Psoas muscle (tissue), 8 donors: ENCODE measurements around the gene PRKACA. TPM values are rescaled to one million over a fixed set of nuclear protein-coding genes. Genes with fewer than 3 reads are reported as not detected.
A peak's percentile ranks its signal among the peaks of the same experiment; 100 is the strongest.

Experiments
- ATAC-seq, 4 donors: fragments of 200-7000 bp; cut with Tn5 transposase; one replicate each; pipeline ENCODE4 v1.9.1; 2020; ENCODE audit warnings: moderate library complexity in 3 of 4, mild to moderate bottlenecking in 2 of 4
- DNase-seq, 2 donors: peaks; one replicate each; pipeline ENCODE4 v3.0.0-alpha.2; 2020
- H3K27ac ChIP-seq: fragments of 200-600 bp; one replicate; pipeline ENCODE4 v1.8.0; 2022
- H3K27me3 ChIP-seq, 3 donors: fragments of 200-600 bp in 1 of 3; one replicate each; pipeline versions ENCODE4 v1.6.1 to v1.8.0; 2013 to 2022; ENCODE audit warnings: low read length in 2 of 3, mild to moderate bottlenecking in 2 of 3, moderate library complexity in 1 of 3; ENCODE audit not compliant: insufficient read depth in 3 of 3
- H3K36me3 ChIP-seq, 2 donors: fragments of 200-600 bp in 1 of 2; one replicate each; pipeline versions ENCODE4 v1.6.1 to v1.8.0; 2013 to 2022; ENCODE audit warnings: low read depth in 1 of 2, mild to moderate bottlenecking in 1 of 2, moderate library complexity in 1 of 2; ENCODE audit not compliant: insufficient read depth in 1 of 2
- H3K4me1 ChIP-seq: fragments of 200-600 bp; one replicate; pipeline ENCODE4 v1.8.0; 2022
- H3K4me3 ChIP-seq: fragments of 200-600 bp; one replicate; pipeline ENCODE4 v1.8.0; 2022; ENCODE audit warnings: mild to moderate bottlenecking
- H3K9me3 ChIP-seq: fragments of 200-600 bp; one replicate; pipeline ENCODE4 v1.8.0; 2022
- WGBS, 3 donors: extraction: QIAGEN DNeasy Blood & Tissue Kit; methylation state at CpG; one replicate each; pipeline versions ENCODE4 v1.1.6 to v1.1.7; 2013; 5-methylcytosine and 5-hydroxymethylcytosine counted together
- intact Hi-C, 2 donors: fragments of 100-400 bp; cut with DNase I; formaldehyde crosslinking; loops; one replicate each; pipeline versions ENCODE4 v1.11.0 to v1.14.2; 2022
- polyA plus RNA-seq, 3 donors: library from polyadenylated mRNA; stranded (reverse); fragments of 200-250 nt; gene quantifications; one replicate each; pipeline ENCODE4 v1.2.3, GENCODE V29; 2013
- total RNA-seq, 4 donors: library from RNA; stranded (reverse); fragmentation: NEBNext Ultra II Directional in 2 of 4; extraction: Animal tissue kit (Norgen Biotek cat#: 25700) in 2 of 4; gene quantifications; one replicate each; pipeline versions ENCODE4 v1.2.1 to v1.2.4, GENCODE V29; 2021 to 2023
- TF ChIP-seq, protein P1 (sequence below): fragments of 200-600 bp; IDR thresholded peaks from one replicate; pipeline ENCODE4 v1.8.0; 2022; ENCODE audit warnings: antibody characterized with exemption
- donor health status: healthy with polysubstance abuse.
- donor health status: DM: no; HTN: no; CAD: no; lungs with moderate emphysema.
- donor health status: Bipolar disorder and iron deficiency.
- donor health status: healthy.
- donor health status: DM: yes; HTN: yes; CAD: no.
- donor health status: DM: no; HTN: no; CAD: no.
- donor health status: DM: no; HTN: no; CAD: no.
- donor health status: DM: yes; HTN: yes; CAD: no.

The PRKACA gene
- total and polyA plus RNA-seq, 7 donors, result 99.3 to 509 (median 209) TPM

DNA sequence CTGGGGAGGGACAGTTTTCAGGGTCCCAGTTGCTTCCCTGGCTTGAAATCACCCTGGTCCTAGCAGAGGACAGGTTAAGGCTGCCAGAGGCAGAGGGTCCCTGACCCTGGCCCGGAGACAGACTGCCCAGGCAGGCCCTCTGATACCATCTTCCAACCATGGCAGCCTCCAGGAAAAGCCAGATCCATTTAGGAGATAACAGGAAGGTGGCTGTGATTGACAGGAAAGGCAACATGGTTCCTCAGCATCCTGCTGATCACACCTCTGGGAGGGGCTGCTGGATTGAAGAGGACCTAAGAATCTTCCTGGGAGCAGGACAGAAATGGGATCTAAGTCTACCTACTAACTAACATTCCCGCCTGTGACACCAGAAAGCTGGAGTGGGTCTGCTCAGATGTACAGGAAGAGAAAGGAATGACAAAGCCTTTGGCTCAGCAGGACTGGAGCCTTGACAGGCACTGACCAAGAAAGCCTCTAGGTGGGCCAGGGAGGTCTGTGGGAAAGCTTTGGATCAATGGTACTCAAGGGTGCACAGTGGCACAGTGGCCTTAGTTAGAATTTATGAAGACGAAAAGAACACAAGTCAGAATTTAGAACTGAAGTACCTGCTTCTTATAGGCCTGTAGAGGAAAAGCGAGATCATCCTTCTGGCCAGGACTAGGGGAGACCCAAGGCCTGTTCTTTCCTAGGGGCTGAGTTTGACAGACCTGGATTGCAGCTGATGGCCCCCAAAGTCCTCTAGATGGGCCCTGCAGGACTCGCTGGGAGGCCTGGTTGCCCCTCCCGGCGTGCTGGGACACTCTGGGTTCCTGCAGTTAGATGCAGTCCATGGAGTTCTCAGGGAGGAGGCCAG lies 2.3 kb upstream of the PRKACA start:
- peak overlapping the region; percentile 76 for H3K4me3 ChIP-seq
- intact Hi-C loops, result loop anchor here in 1 of 2 donors (5.0 kb wide), 1 partner anchor 38 kb away; no protein-coding TSS in a partner anchor
- no peaks in the 10 kb centered on the region for H3K27me3 ChIP-seq
- WGBS, 3 donors, result 84 to 93% (median 87%) methylated on average over 7 of the region's 7 CpGs
- no peak for DNase-seq
- TF ChIP-seq, protein P1, sequence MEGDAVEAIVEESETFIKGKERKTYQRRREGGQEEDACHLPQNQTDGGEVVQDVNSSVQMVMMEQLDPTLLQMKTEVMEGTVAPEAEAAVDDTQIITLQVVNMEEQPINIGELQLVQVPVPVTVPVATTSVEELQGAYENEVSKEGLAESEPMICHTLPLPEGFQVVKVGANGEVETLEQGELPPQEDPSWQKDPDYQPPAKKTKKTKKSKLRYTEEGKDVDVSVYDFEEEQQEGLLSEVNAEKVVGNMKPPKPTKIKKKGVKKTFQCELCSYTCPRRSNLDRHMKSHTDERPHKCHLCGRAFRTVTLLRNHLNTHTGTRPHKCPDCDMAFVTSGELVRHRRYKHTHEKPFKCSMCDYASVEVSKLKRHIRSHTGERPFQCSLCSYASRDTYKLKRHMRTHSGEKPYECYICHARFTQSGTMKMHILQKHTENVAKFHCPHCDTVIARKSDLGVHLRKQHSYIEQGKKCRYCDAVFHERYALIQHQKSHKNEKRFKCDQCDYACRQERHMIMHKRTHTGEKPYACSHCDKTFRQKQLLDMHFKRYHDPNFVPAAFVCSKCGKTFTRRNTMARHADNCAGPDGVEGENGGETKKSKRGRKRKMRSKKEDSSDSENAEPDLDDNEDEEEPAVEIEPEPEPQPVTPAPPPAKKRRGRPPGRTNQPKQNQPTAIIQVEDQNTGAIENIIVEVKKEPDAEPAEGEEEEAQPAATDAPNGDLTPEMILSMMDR, result no peak
- no peaks in the 10 kb centered on the region for H3K36me3 ChIP-seq
- no peaks in the 10 kb centered on the region for H3K9me3 ChIP-seq
- peak overlapping the region; percentile 100 for H3K27ac ChIP-seq
- peaks cover 39% of the 10 kb centered on the region for H3K4me1 ChIP-seq
- no peak for ATAC-seq

DNA sequence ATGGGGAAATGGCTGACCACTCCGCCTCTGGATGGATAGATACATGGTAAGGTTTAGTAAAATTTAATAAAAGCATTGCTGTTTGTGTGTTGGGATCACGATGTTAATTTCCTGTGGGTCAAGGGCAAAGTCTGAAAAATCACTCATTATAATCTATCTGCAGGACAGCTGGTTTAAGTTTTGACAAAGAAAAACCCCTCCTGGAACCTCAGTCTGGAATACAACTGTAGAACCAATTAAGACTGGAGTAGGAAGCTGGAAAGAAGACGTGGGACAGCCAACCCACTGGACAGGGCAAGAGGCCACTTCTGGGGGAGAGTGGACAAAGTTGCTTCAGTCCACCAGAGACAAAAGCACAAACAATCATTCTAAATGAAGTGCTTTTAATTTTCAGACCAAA lies 1.6 kb upstream of the PRKACA start:
- H3K4me1 ChIP-seq, result peaks cover 46% of the 10 kb centered on the region

GRCh38 chr19:14118165-14119051 lies 846 bp upstream of the PRKACA start:
- Histone ChIP-seq H3K36me3 (no peaks in the 10 kb centered on the region), H3K27me3 (no peaks in the 10 kb centered on the region), H3K9me3 (no peaks in the 10 kb centered on the region), H3K4me1 (peaks cover 52% of the 10 kb centered on the region), H3K4me3 (peak overlapping the region; percentile 76), H3K27ac (peak overlapping the region; percentile 100)
- 1 to 2% (median 1%) methylated on average over 23 to 60 of the region's 61 CpGs for WGBS, 3 donors
- DNase-seq (peak; percentile 93 to 94), ATAC-seq (peak; percentile 66 to 74 (median 72))
- TF ChIP-seq, protein P1, result no peak
- intact Hi-C loops, result loop anchor here in 1 of 2 donors (5.0 kb wide), 1 partner anchor 36 kb away; no protein-coding TSS in a partner anchor

More for the DNA sequence above, 1.6 kb upstream of the PRKACA start:
- intact Hi-C loops, result loop anchor here in 1 of 2 donors (5.0 kb wide), 1 partner anchor 37 kb away; no protein-coding TSS in a partner anchor
- peak overlapping the region; percentile 76 for H3K4me3 ChIP-seq
- 15 to 24% (median 18%) methylated on average over 3 of the region's 3 CpGs for WGBS, 3 donors
- TF ChIP-seq, protein P1, result no peak
- no peaks in the 10 kb centered on the region for H3K36me3 ChIP-seq
- H3K27ac ChIP-seq, result peak overlapping the region; percentile 100
- H3K9me3 ChIP-seq, result no peaks in the 10 kb centered on the region
- ATAC-seq (no peak), DNase-seq (no peak)
- no peaks in the 10 kb centered on the region for H3K27me3 ChIP-seq

DNA sequence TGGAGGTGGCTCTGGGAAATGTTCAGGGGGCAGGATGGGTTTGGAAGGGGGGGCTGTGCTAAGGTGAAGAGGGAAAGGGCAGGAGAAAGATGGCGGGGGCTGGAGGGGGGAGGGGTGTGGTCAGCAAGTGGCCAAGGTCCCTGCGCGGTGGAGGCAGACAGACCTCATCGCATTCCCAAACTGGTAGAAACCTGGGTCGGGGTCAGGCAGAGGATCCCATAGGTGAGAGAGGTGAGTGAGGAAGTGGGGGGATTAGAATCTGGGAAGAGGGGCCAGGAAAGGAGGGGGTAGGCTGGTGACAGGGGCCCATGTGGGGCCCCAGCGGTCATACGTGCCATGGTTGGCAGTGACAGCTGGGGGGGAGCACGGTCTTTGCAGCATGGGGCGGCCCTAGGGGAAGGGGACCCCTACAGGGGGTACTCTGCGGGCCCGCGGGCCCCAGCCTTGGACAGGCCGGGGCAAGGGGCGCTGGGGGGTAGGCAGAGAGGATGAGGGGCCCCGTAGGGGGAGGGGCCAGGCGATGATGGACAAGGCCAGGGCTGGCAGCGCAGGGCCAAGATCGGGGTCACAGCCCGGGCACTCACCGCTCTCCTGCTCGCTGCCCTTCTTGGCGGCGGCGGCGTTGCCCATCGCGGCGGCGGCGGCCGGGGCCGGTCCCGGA lies 514 bp downstream of the PRKACA start:
- H3K36me3 ChIP-seq, result no peaks in the 10 kb centered on the region
- peak overlapping the region; percentile 90 for H3K4me3 ChIP-seq
- no peaks in the 10 kb centered on the region for H3K27me3 ChIP-seq
- H3K9me3 ChIP-seq, result no peaks in the 10 kb centered on the region
- peak overlapping the region; percentile 88 for H3K27ac ChIP-seq
- peaks cover 66% of the 10 kb centered on the region for H3K4me1 ChIP-seq
- ATAC-seq, result peak in 1 of 4 donors; percentile 5
- 0 to 1% (median 1%) methylated on average over 19 to 33 of the region's 33 CpGs for WGBS, 3 donors
- peak; percentile 63 to 77 for DNase-seq
- intact Hi-C loops, result loop anchor here in 1 of 2 donors (5.0 kb wide), 1 partner anchor 35 kb away; no protein-coding TSS in a partner anchor
- TF ChIP-seq, protein P1, result no peak
